ENCODE data around the gene AOAH.
"Not testable (repeated sequence)": the region's sequence is repeated elsewhere in the genome, so short reads cannot be mapped to it uniquely, and the experiment has no call there.

Gene AOAH

GRCh38 chr7:36469236-36469635, 255.1 kb downstream of the AOAH start:
- DNase-seq (ENCODE audit: low read depth in 2 of 2): no peak

GRCh38 chr7:36468370-36469101, 255.8 kb downstream of the AOAH start:
- DNase-seq (ENCODE audit: low read depth in 2 of 2): no peak

GRCh38 chr7:36466001-36466400, 258.3 kb downstream of the AOAH start:
- not testable (repeated sequence) for DNase-seq (ENCODE audit: low read depth in 2 of 2)

- DNase-seq (ENCODE audit: low read depth in 2 of 2): no peak
Observed at GRCh38 chr7:36464271-36464670, 260.0 kb downstream of the AOAH start.

All from stimulated activated CD4-positive, alpha-beta T cell treated with anti-CD3 and anti-CD28 coated beads, Interleukin-12 subunit alpha, Interleukin-12 subunit beta, amount 100 ng/mL, for 24 hours (primary cell).